ENCODE data around the gene IGDCC3.

DNA sequence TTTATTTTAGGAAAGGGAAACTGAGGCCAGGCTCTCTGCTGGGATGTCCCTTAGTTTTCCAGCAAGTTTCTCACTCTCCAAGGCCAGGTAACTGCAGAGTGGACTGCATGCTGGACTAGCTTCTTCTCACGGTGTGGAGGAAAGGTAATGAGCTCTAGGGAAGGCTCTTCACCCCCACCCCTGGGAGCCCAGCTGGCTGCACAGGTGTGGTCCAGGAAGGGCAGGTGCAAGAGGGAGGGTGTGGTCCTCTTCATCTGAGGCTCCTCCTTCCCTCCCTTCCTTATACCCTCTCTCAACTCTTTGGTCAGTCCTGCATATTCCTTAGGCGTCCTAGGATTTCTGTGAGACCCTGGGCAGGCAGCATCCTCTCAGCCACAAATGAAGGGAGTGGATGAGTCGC lies 39.4 kb downstream of the IGDCC3 start:
- TF ChIP-seq, protein P1, sequence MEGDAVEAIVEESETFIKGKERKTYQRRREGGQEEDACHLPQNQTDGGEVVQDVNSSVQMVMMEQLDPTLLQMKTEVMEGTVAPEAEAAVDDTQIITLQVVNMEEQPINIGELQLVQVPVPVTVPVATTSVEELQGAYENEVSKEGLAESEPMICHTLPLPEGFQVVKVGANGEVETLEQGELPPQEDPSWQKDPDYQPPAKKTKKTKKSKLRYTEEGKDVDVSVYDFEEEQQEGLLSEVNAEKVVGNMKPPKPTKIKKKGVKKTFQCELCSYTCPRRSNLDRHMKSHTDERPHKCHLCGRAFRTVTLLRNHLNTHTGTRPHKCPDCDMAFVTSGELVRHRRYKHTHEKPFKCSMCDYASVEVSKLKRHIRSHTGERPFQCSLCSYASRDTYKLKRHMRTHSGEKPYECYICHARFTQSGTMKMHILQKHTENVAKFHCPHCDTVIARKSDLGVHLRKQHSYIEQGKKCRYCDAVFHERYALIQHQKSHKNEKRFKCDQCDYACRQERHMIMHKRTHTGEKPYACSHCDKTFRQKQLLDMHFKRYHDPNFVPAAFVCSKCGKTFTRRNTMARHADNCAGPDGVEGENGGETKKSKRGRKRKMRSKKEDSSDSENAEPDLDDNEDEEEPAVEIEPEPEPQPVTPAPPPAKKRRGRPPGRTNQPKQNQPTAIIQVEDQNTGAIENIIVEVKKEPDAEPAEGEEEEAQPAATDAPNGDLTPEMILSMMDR (conservative IDR thresholded peaks at IDR 0.05; ENCODE audit: low read depth, low read length): no peak
- no peak for TF ChIP-seq EZH2 (IDR thresholded peaks at IDR 0.05; ENCODE audit: borderline replicate concordance, low read depth, low read length, poor library complexity, severe bottlenecking)

All from A673 (cell line).